ENCODE results near the gene PXK. TPM values are rescaled to one million over a fixed set of nuclear protein-coding genes. Genes with fewer than 3 reads are reported as not detected.

The PXK gene
- total and polyA plus RNA-seq, 2 donors from 2014 or later = 21.6 to 24.8 TPM

- no peak overlapping the region for H3K9ac ChIP-seq (ENCODE audit: low read length in 3 of 3)
- DNase-seq = no peak
- peaks cover 0 to 9% (median 6%) of the 10 kb centered on the region in 3 donors for H3K4me1 ChIP-seq (ENCODE audit: control insufficient read depth in 2 of 3, insufficient read depth in 2 of 3, low read depth in 1 of 3, low read length in 3 of 3)
- no peaks in the 10 kb centered on the region for H3K9me3 ChIP-seq (ENCODE audit: control insufficient read depth in 2 of 3, insufficient read depth in 1 of 3, low read length in 3 of 3)
- H3K4me3 ChIP-seq (ENCODE audit: low read length in 3 of 3) = no peak overlapping the region
- peaks cover 0 to 7% (median 0%) of the 10 kb centered on the region in 3 donors for H3K36me3 ChIP-seq (ENCODE audit: control insufficient read depth in 2 of 3, insufficient read depth in 3 of 3, low read length in 3 of 3)
- no peak for TF ChIP-seq CTCF (IDR thresholded peaks at IDR 0.05; ENCODE audit: borderline replicate concordance, extremely low read depth, insufficient read depth)
- FAIRE-seq = no peak
- intact Hi-C loops (cut with DNase I) = no loop called here
- no peaks in the 10 kb centered on the region for H3K27me3 ChIP-seq (ENCODE audit: control insufficient read depth, insufficient read depth, low read length)
- H3K27ac ChIP-seq (ENCODE audit: low read depth in 2 of 2, low read length in 2 of 2) = no peak overlapping the region
These were observed 39.8 kb upstream of the PXK start for GRCh38 chr3:58292866-58293265.

- Histone ChIP-seq H3K27ac (ENCODE audit: low read depth in 2 of 2, low read length in 2 of 2) (no peak overlapping the region), H3K9ac (ENCODE audit: low read length in 3 of 3) (no peak overlapping the region), H3K36me3 (ENCODE audit: control insufficient read depth in 2 of 3, insufficient read depth in 3 of 3, low read length in 3 of 3) (peaks cover 0 to 2% (median 0%) of the 10 kb centered on the region in 3 donors), H3K9me3 (ENCODE audit: control insufficient read depth in 2 of 3, insufficient read depth in 1 of 3, low read length in 3 of 3) (no peaks in the 10 kb centered on the region), H3K4me1 (ENCODE audit: control insufficient read depth in 2 of 3, insufficient read depth in 2 of 3, low read depth in 1 of 3, low read length in 3 of 3) (peaks cover 0 to 9% (median 6%) of the 10 kb centered on the region in 3 donors), H3K27me3 (ENCODE audit: control insufficient read depth, insufficient read depth, low read length) (no peaks in the 10 kb centered on the region), H3K4me3 (ENCODE audit: low read length in 3 of 3) (no peak overlapping the region)
- no peak for FAIRE-seq
- intact Hi-C loops (cut with DNase I) = no loop called here
- no peak for DNase-seq
- no peak for TF ChIP-seq CTCF (IDR thresholded peaks at IDR 0.05; ENCODE audit: borderline replicate concordance, extremely low read depth, insufficient read depth)
These were observed 39.2 kb upstream of the PXK start for GRCh38 chr3:58293516-58293915.

DNA sequence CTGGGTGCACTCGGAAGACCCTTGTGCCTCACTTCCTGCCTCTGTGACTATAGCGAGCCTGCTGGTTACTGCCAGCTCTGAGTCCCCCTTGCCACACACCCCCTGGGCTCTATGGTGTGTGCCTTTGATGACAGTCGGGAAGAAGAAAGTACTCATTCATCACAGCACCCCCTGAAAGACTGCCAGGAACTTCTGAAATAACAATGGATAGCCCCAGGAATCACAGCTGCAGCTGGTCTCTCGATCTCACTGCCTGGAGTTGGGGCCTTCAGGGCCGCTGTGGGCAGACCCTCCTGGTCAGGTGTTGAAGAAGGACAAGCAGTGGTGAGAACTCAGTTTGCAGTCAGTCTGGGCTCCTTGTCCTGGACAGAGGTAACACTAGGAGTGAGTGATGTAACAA lies 36.4 kb upstream of the PXK start:
- no peak for TF ChIP-seq CTCF (IDR thresholded peaks at IDR 0.05; ENCODE audit: borderline replicate concordance, extremely low read depth, insufficient read depth)
- Histone ChIP-seq H3K9me3 (ENCODE audit: control insufficient read depth in 2 of 3, insufficient read depth in 1 of 3, low read length in 3 of 3) (no peaks in the 10 kb centered on the region), H3K27ac (ENCODE audit: low read depth in 2 of 2, low read length in 2 of 2) (no peak overlapping the region), H3K4me3 (ENCODE audit: low read length in 3 of 3) (no peak overlapping the region), H3K9ac (ENCODE audit: low read length in 3 of 3) (no peak overlapping the region), H3K27me3 (ENCODE audit: control insufficient read depth, insufficient read depth, low read length) (no peaks in the 10 kb centered on the region), H3K4me1 (ENCODE audit: control insufficient read depth in 2 of 3, insufficient read depth in 2 of 3, low read depth in 1 of 3, low read length in 3 of 3) (peaks cover 0 to 9% (median 6%) of the 10 kb centered on the region in 3 donors), H3K36me3 (ENCODE audit: control insufficient read depth in 2 of 3, insufficient read depth in 3 of 3, low read length in 3 of 3) (no peaks in the 10 kb centered on the region)
- DNase-seq = no peak
- no peak for FAIRE-seq
- intact Hi-C loops (cut with DNase I) = no loop called here

- Histone ChIP-seq H3K27ac (ENCODE audit: low read depth in 2 of 2, low read length in 2 of 2) (peak overlapping the region in 1 of 2 donors; percentile 9), H3K27me3 (ENCODE audit: control insufficient read depth, insufficient read depth, low read length) (no peaks in the 10 kb centered on the region), H3K4me3 (ENCODE audit: low read length in 3 of 3) (no peak overlapping the region), H3K9ac (ENCODE audit: low read length in 3 of 3) (no peak overlapping the region), H3K36me3 (ENCODE audit: control insufficient read depth in 2 of 3, insufficient read depth in 3 of 3, low read length in 3 of 3) (no peaks in the 10 kb centered on the region), H3K9me3 (ENCODE audit: control insufficient read depth in 2 of 3, insufficient read depth in 1 of 3, low read length in 3 of 3) (no peaks in the 10 kb centered on the region), H3K4me1 (ENCODE audit: control insufficient read depth in 2 of 3, insufficient read depth in 2 of 3, low read depth in 1 of 3, low read length in 3 of 3) (peaks cover 0 to 9% (median 6%) of the 10 kb centered on the region in 3 donors)
- intact Hi-C loops (cut with DNase I) = no loop called here
- FAIRE-seq = no peak
- DNase-seq = no peak
- TF ChIP-seq CTCF (IDR thresholded peaks at IDR 0.05; ENCODE audit: borderline replicate concordance, extremely low read depth, insufficient read depth) = no peak
These were observed 35.8 kb upstream of the PXK start for GRCh38 chr3:58296843-58297242.

All from kidney (tissue), 14 donors.